Activated CD4-positive, alpha-beta T cell treated with anti-CD3 and anti-CD28 coated beads for 36 hours (primary cell): ENCODE results near the gene TBCD. TPM values are rescaled to one million over a fixed set of nuclear protein-coding genes. Genes with fewer than 3 reads are reported as not detected.

Source experiments
- ATAC-seq: fragments of 200-7000 bp; cut with Tn5 transposase; one replicate; pipeline ENCODE4 v1.10.0; 2021; ENCODE audit warnings: mild to moderate bottlenecking, moderate library complexity
- CTCF ChIA-PET: fragments of 350-600 bp; sonication (Branson Sonifier 250); formaldehyde crosslinking; loops from one replicate; lab custom pipeline; 2021; ENCODE audit warnings: antibody characterized with exemption; lab: Charles Lee
- POLR2A ChIA-PET: fragments of 350-600 bp; sonication (Branson Sonifier 250); formaldehyde crosslinking; loops from one replicate; lab custom pipeline; 2021; ENCODE audit warnings: antibody characterized with exemption, inconsistent platforms; lab: Charles Lee
- DNase-seq: peaks from one replicate; pipeline ENCODE4 v3.0.0-alpha.2; 2020
- H3K27ac Mint-ChIP-seq: one replicate; pipeline ENCODE4 v1.8.0; 2021; ENCODE audit warnings: mixed read lengths
- H3K27me3 Mint-ChIP-seq: one replicate; pipeline ENCODE4 v1.8.0; 2021; ENCODE audit warnings: mixed read lengths
- H3K36me3 Mint-ChIP-seq: one replicate; pipeline ENCODE4 v1.8.0; 2021; ENCODE audit warnings: low read depth, mixed read lengths
- H3K4me1 Mint-ChIP-seq: one replicate; pipeline ENCODE4 v1.8.0; 2021; ENCODE audit warnings: mixed read lengths
- H3K4me3 Mint-ChIP-seq: one replicate; pipeline ENCODE4 v1.8.0; 2021; ENCODE audit warnings: mild to moderate bottlenecking, moderate library complexity, mixed read lengths
- H3K9me3 Mint-ChIP-seq: one replicate; pipeline ENCODE4 v1.8.0; 2021; ENCODE audit warnings: low read depth, mixed read lengths
- intact Hi-C, 2 experiments: fragments of 100-400 bp; cut with DNase I in 1 of 2; cut with micrococcal nuclease in 1 of 2; formaldehyde crosslinking; loops; one replicate each; pipeline versions ENCODE4 v1.14.2 to v1.15.1; 2022 to 2024; cut with DNase I, micrococcal nuclease
- total RNA-seq, 2 experiments: library from RNA; stranded (reverse); gene quantifications; one replicate each; pipeline ENCODE4 v1.2.3, GENCODE V29; 2021

The TBCD gene
- total RNA-seq, 2 experiments from 2014 or later = 83.3 to 97.2 TPM

GRCh38 chr17:82920150-82920549 lies 168.3 kb downstream of the TBCD start:
- intact Hi-C loops = no loop called here
- ATAC-seq (no peak), DNase-seq (no peak)
- Mint-ChIP-seq H3K36me3 (peaks cover 15% of the 10 kb centered on the region), H3K4me1 (peaks cover 10% of the 10 kb centered on the region), H3K27ac (no peak overlapping the region), H3K27me3 (no peaks in the 10 kb centered on the region), H3K4me3 (no peak overlapping the region), H3K9me3 (no peaks in the 10 kb centered on the region)
- CTCF ChIA-PET = no interaction called here
- POLR2A ChIA-PET = no interaction called here

GRCh38 chr17:82920715-82921114 lies 168.8 kb downstream of the TBCD start:
- Mint-ChIP-seq H3K27me3 (no peaks in the 10 kb centered on the region), H3K4me1 (peaks cover 9% of the 10 kb centered on the region), H3K27ac (no peak overlapping the region), H3K4me3 (no peak overlapping the region), H3K36me3 (peaks cover 11% of the 10 kb centered on the region), H3K9me3 (no peaks in the 10 kb centered on the region)
- ChIA-PET CTCF (interaction anchor here (0.6 kb wide), 1 partner anchor 23 kb away, joined by 3 read pairs; no protein-coding TSS in a partner anchor), POLR2A (no interaction called here)
- DNase-seq (no peak), ATAC-seq (no peak)
- intact Hi-C loops = no loop called here

DNA sequence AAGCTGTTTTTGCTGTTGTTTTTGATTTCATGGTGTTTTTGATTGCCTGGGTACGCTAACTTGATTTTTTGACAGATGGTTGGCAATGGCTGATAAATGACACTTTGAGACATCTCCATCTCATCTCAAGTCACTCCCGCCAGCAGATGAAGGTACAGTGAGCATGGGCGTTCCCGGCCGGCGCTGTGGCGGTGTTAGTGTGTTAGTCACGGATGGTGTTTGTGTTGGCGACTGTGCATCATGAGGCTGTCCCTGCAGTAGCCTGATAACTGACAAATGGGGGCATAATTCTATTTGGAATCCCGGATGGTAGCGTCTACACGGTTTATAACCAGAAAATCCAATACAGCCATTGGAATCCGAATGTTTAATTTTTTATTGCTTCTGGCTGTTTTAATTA lies 169.6 kb downstream of the TBCD start:
- peaks cover 14% of the 10 kb centered on the region for H3K36me3 Mint-ChIP-seq
- H3K27me3 Mint-ChIP-seq = no peaks in the 10 kb centered on the region
- ATAC-seq = no peak
- intact Hi-C loops = no loop called here
- no peaks in the 10 kb centered on the region for H3K9me3 Mint-ChIP-seq
- H3K4me1 Mint-ChIP-seq = peaks cover 4% of the 10 kb centered on the region
- no peak overlapping the region for H3K4me3 Mint-ChIP-seq
- CTCF ChIA-PET = no interaction called here
- POLR2A ChIA-PET = interaction anchor here (0.7 kb wide), 1 partner anchor 62 kb away, joined by 3 read pairs; no protein-coding TSS in a partner anchor
- no peak overlapping the region for H3K27ac Mint-ChIP-seq
- no peak for DNase-seq

DNA sequence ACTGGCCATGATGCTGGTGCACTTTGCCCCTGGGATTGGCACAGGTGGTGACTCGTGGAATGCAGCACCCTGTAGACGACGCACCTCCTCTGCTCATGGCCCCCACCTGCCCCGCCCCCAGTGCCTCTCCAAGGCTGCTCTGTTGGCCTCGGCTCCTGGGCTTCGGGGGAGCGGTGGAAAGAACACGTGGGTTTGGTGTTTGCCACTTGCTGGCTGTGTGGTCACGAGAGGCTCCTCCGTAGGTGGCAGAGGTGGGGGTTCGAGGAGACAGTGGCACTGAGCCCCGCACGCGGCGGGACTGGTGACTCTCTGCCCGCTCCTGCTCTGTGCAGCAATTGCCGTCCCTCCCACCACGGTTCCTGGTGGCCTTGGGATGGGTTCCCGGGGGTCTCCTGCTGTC lies 170.8 kb downstream of the TBCD start:
- Mint-ChIP-seq H3K36me3 (peaks cover 18% of the 10 kb centered on the region), H3K27me3 (no peaks in the 10 kb centered on the region), H3K27ac (no peak overlapping the region), H3K4me3 (no peak overlapping the region), H3K4me1 (no peaks in the 10 kb centered on the region), H3K9me3 (no peaks in the 10 kb centered on the region)
- ChIA-PET POLR2A (no interaction called here), CTCF (no interaction called here)
- intact Hi-C loops = no loop called here
- ATAC-seq (no peak), DNase-seq (no peak)

DNA sequence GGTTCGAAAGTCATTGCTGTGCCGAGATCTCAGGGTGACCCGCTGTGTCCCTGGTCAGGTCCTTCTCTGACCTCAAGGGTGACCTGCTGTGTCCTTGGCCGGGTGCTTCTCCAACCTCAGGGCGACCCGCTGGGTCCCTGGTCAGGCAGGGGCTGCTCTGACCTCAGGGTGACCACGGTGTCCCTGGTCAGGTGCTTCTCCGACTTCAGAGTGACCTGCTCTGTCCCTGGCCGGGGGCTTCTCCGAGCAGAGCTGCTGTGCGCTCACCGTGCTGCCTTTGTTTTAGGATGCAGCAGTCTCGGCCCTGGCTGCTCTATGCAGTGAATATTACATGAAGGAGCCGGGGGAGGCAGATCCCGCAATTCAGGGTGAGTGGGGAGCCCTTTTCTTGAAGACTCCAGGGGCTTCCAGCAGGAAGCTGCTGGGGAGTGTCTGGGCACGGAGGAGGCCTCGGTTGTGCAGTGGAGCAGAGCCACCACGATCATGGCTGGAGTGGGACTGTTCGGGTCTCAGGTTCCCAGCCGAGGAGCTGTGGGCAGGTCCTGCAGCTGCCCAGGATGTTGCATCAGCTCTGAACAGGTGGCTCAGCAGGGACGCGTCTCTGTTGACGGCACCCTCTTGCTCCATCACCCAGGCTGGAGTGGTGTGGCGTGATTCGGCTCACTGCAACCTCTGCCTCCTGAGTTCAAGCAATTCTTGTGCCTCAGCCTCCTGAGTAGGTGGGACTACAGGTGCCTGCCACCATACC lies 171.7 kb downstream of the TBCD start:
- H3K36me3 Mint-ChIP-seq = peaks cover 21% of the 10 kb centered on the region
- no peak overlapping the region for H3K27ac Mint-ChIP-seq
- CTCF ChIA-PET = no interaction called here

GRCh38 chr17:82924214-82924613 lies 172.3 kb downstream of the TBCD start:
- Mint-ChIP-seq H3K4me1 (no peaks in the 10 kb centered on the region), H3K9me3 (no peaks in the 10 kb centered on the region), H3K36me3 (peaks cover 28% of the 10 kb centered on the region), H3K4me3 (no peak overlapping the region), H3K27ac (no peak overlapping the region), H3K27me3 (no peaks in the 10 kb centered on the region)
- DNase-seq (no peak), ATAC-seq (no peak)
- CTCF ChIA-PET = no interaction called here
- intact Hi-C loops = no loop called here
- POLR2A ChIA-PET = no interaction called here

More for the DNA sequence above, 171.7 kb downstream of the TBCD start:
- Mint-ChIP-seq H3K9me3 (no peaks in the 10 kb centered on the region), H3K4me3 (no peak overlapping the region), H3K27me3 (no peaks in the 10 kb centered on the region), H3K4me1 (no peaks in the 10 kb centered on the region)
- no peak for DNase-seq
- POLR2A ChIA-PET = no interaction called here
- ATAC-seq = no peak
- intact Hi-C loops = no loop called here

DNA sequence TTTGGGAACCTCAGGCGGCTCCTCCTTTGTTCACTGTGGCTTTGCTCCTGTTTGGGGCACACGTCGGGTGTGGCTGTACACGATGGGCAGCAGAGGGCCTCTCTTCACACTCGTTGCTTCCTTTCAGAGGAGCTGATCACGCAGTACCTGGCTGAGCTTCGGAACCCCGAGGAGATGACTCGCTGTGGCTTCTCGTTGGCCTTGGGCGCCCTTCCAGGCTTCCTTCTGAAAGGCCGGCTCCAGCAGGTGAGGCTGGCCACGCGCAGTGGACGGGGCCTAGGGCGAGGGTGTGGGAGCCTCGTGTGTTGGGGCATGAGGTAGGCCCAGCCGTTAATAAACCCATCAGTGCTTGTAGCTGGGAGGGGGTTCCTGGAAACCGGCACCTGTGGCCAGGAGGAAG lies 172.9 kb downstream of the TBCD start:
- no peaks in the 10 kb centered on the region for H3K9me3 Mint-ChIP-seq
- ATAC-seq (no peak), DNase-seq (no peak)
- no peaks in the 10 kb centered on the region for H3K27me3 Mint-ChIP-seq
- no peak overlapping the region for H3K27ac Mint-ChIP-seq
- ChIA-PET POLR2A (no interaction called here), CTCF (no interaction called here)
- H3K4me1 Mint-ChIP-seq = no peaks in the 10 kb centered on the region
- no peak overlapping the region for H3K4me3 Mint-ChIP-seq
- intact Hi-C loops = no loop called here
- H3K36me3 Mint-ChIP-seq = peaks cover 31% of the 10 kb centered on the region

- DNase-seq (no peak), ATAC-seq (no peak)
- H3K27ac Mint-ChIP-seq = no peak overlapping the region
- H3K27me3 Mint-ChIP-seq = no peaks in the 10 kb centered on the region
- intact Hi-C loops = no loop called here
- H3K4me3 Mint-ChIP-seq = no peak overlapping the region
- POLR2A ChIA-PET = no interaction called here
- CTCF ChIA-PET = no interaction called here
- H3K36me3 Mint-ChIP-seq = peaks cover 31% of the 10 kb centered on the region
- no peaks in the 10 kb centered on the region for H3K9me3 Mint-ChIP-seq
- H3K4me1 Mint-ChIP-seq = no peaks in the 10 kb centered on the region
Observed at GRCh38 chr17:82925336-82925735, 173.5 kb downstream of the TBCD start.

DNA sequence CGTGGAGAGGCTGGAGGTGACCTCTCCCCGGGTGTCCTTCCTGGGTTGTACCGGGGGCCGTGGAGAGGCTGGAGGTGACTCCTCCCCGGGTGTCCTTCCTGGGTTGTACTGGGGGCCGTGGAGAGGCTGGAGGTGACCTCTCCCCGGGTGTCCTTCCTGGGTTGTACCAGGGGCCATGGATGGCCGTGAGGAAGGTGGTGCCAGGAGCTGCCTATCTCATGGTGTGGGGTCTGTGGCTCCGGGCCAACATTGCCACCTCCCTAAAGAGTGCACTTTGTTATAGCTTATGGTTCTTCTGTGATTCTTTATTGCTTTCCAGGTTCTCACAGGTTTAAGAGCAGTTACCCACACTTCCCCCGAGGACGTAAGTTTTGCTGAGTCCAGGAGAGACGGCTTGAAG lies 174.2 kb downstream of the TBCD start:
- H3K27me3 Mint-ChIP-seq = no peaks in the 10 kb centered on the region
- no peaks in the 10 kb centered on the region for H3K9me3 Mint-ChIP-seq
- CTCF ChIA-PET = no interaction called here

DNA sequence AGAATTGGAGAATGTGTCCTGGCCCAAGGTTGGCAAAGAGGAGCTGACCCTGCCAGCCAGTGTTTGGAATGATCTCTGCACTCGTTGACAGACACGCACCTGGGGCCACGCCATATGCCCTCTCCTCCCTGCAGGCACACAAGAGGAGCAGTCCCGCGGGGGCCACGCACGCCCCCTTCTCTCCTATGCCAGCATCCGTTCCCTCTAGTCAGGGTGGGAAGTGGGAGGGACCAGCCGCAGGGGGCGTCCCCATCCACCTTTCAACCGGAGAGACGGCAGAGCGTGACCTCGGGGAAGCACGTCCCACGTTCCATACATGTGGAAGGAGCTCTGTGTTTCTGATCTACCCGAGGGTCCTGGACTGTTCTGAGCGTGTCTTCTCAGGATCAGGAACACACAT lies 174.9 kb downstream of the TBCD start:
- no peaks in the 10 kb centered on the region for H3K27me3 Mint-ChIP-seq
- no peak overlapping the region for H3K4me3 Mint-ChIP-seq
- peaks cover 36% of the 10 kb centered on the region for H3K36me3 Mint-ChIP-seq
- intact Hi-C loops = no loop called here
- H3K4me1 Mint-ChIP-seq = no peaks in the 10 kb centered on the region
- H3K27ac Mint-ChIP-seq = no peak overlapping the region
- H3K9me3 Mint-ChIP-seq = no peaks in the 10 kb centered on the region
- POLR2A ChIA-PET = no interaction called here
- DNase-seq (no peak), ATAC-seq (no peak)
- CTCF ChIA-PET = no interaction called here

More for the DNA sequence above, 174.2 kb downstream of the TBCD start:
- ATAC-seq = no peak
- H3K36me3 Mint-ChIP-seq = peaks cover 37% of the 10 kb centered on the region
- POLR2A ChIA-PET = no interaction called here
- intact Hi-C loops = no loop called here
- no peak for DNase-seq
- no peaks in the 10 kb centered on the region for H3K4me1 Mint-ChIP-seq
- no peak overlapping the region for H3K4me3 Mint-ChIP-seq
- no peak overlapping the region for H3K27ac Mint-ChIP-seq

DNA sequence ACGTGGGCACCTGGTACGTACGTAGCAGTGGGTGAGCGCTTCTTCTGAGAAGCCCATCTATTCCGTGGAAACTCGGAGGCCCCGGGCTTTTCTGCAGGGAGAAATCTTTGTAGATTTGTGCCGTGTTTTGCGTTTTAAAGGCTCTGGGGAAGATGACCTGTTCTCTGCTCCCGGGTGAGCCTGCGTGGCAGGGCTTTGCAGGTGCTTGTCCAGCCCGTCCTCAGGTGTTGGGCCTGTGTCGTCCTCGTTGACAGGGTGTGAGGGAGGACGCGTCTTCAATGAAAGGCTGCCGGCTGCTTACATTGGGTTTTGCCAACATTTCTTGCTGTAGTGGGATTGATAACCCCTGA lies 175.4 kb downstream of the TBCD start:
- POLR2A ChIA-PET = no interaction called here
- ATAC-seq (no peak), DNase-seq (no peak)
- no peak overlapping the region for H3K4me3 Mint-ChIP-seq
- CTCF ChIA-PET = no interaction called here
- peaks cover 37% of the 10 kb centered on the region for H3K36me3 Mint-ChIP-seq
- H3K9me3 Mint-ChIP-seq = no peaks in the 10 kb centered on the region
- no peak overlapping the region for H3K27ac Mint-ChIP-seq
- intact Hi-C loops = no loop called here
- no peaks in the 10 kb centered on the region for H3K27me3 Mint-ChIP-seq
- no peaks in the 10 kb centered on the region for H3K4me1 Mint-ChIP-seq

GRCh38 chr17:82927661-82928601 lies 176.1 kb downstream of the TBCD start:
- intact Hi-C loops = no loop called here
- H3K36me3 Mint-ChIP-seq = peaks cover 41% of the 10 kb centered on the region

More at GRCh38 chr17:82927661-82928601, 176.1 kb downstream of the TBCD start:
- no peak overlapping the region for H3K4me3 Mint-ChIP-seq
- no peak overlapping the region for H3K27ac Mint-ChIP-seq
- DNase-seq (no peak), ATAC-seq (no peak)
- no peaks in the 10 kb centered on the region for H3K9me3 Mint-ChIP-seq
- ChIA-PET POLR2A (no interaction called here), CTCF (no interaction called here)
- no peaks in the 10 kb centered on the region for H3K4me1 Mint-ChIP-seq
- H3K27me3 Mint-ChIP-seq = no peaks in the 10 kb centered on the region
